Hepatocyte (in vitro differentiated cells): ENCODE measurements around the gene FAM24A.

Source experiments
- CTCF ChIP-seq: fragments of 200-600 bp; sonication (generic); IDR thresholded peaks from 2 replicates; pipeline ENCODE4 v1.5.1; 2016; ENCODE audit warnings: antibody characterized with exemption, mild to moderate bottlenecking; ENCODE audit not compliant: poor library complexity
- EZH2 ChIP-seq: fragments of 200-600 bp; sonication (generic); IDR thresholded peaks from 2 replicates; pipeline ENCODE4 v1.6.1; 2016; ENCODE audit warnings: antibody characterized with exemption, mild to moderate bottlenecking, borderline replicate concordance
- EZH2phosphoT487 ChIP-seq: fragments of 200-600 bp; sonication (generic); IDR thresholded peaks from one replicate; pipeline ENCODE4 v1.6.1; 2018; ENCODE audit warnings: antibody characterized with exemption, mild to moderate bottlenecking, low read depth, moderate library complexity; ENCODE audit not compliant: unreplicated experiment, severe bottlenecking

GRCh38 chr10:122878799-122879338 lies 31.5 kb upstream of the FAM24A start:
- TF ChIP-seq EZH2phosphoT487 (no peak), CTCF (no peak), EZH2 (no peak)
